Hematopoietic multipotent progenitor cell treated with erythropoietin and hydrocortisone succinate and interleukin-3 and kit ligand, for 6 days (in vitro differentiated cells): ENCODE results near the gene OTUD1.

Source experiments
- DNase-seq: peaks from one replicate; pipeline ENCODE4 v3.0.0-alpha.2; 2015

Gene OTUD1

GRCh38 chr10:23472181-23472580 lies 33.3 kb downstream of the OTUD1 start:
- DNase-seq = no peak

- no peak for DNase-seq
Observed at GRCh38 chr10:23474081-23474480, 35.2 kb downstream of the OTUD1 start.

- DNase-seq = peak; percentile 4
Observed at GRCh38 chr10:23474626-23475025, 35.8 kb downstream of the OTUD1 start.

GRCh38 chr10:23478570-23478969 lies 39.7 kb downstream of the OTUD1 start:
- DNase-seq = no peak

GRCh38 chr10:23479798-23480473 lies 41.1 kb downstream of the OTUD1 start:
- DNase-seq = peak; percentile 26

GRCh38 chr10:23481363-23481961 lies 42.6 kb downstream of the OTUD1 start:
- DNase-seq = no peak

GRCh38 chr10:23490115-23490514 lies 51.2 kb downstream of the OTUD1 start:
- no peak for DNase-seq
